Measurements from ENCODE around the gene LIPE. TPM values are rescaled to one million over a fixed set of nuclear protein-coding genes. Genes with fewer than 3 reads are reported as not detected.

LIPE gene
- total RNA-seq, 1 donor from 2014 or later, result 3.9 TPM

- intact Hi-C loops (cut with DNase I), result no loop called here
- no peak overlapping the region for H3K27ac ChIP-seq
- no peaks in the 10 kb centered on the region for H3K4me1 ChIP-seq
- TF ChIP-seq, protein P1, sequence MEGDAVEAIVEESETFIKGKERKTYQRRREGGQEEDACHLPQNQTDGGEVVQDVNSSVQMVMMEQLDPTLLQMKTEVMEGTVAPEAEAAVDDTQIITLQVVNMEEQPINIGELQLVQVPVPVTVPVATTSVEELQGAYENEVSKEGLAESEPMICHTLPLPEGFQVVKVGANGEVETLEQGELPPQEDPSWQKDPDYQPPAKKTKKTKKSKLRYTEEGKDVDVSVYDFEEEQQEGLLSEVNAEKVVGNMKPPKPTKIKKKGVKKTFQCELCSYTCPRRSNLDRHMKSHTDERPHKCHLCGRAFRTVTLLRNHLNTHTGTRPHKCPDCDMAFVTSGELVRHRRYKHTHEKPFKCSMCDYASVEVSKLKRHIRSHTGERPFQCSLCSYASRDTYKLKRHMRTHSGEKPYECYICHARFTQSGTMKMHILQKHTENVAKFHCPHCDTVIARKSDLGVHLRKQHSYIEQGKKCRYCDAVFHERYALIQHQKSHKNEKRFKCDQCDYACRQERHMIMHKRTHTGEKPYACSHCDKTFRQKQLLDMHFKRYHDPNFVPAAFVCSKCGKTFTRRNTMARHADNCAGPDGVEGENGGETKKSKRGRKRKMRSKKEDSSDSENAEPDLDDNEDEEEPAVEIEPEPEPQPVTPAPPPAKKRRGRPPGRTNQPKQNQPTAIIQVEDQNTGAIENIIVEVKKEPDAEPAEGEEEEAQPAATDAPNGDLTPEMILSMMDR (IDR thresholded peaks at IDR 0.05), result no peak
- H3K4me3 ChIP-seq, result no peak overlapping the region
- DNase-seq (no peak), ATAC-seq (no peak)
- H3K27me3 ChIP-seq, result no peaks in the 10 kb centered on the region
- no peaks in the 10 kb centered on the region for H3K9me3 ChIP-seq
- H3K36me3 ChIP-seq, result no peaks in the 10 kb centered on the region
These were observed 16.8 kb downstream of the LIPE start for GRCh38 chr19:42410371-42410770.

DNA sequence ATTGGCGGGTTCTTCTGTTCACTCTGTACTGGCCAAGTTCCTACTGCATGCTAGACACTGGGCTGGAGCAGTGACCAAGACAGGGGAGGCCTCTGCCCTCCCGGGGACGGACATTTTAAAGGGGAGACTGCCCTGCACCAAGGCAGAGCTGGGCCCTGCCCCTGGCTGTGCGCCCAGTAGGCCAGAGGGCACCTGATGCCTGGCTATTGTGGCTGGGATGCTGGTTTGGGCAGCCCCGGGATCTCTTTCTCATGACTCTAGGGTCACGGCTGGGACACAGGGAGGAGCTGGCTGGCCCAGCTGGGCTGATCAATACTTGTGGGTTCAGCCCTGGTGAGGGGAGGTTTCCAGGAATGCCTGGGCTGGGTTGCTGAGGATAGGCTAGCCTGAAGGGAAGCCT, 17.7 kb downstream of the LIPE start:
- Histone ChIP-seq H3K4me3 (no peak overlapping the region), H3K36me3 (no peaks in the 10 kb centered on the region), H3K27ac (no peak overlapping the region), H3K4me1 (no peaks in the 10 kb centered on the region), H3K27me3 (no peaks in the 10 kb centered on the region), H3K9me3 (no peaks in the 10 kb centered on the region)
- TF ChIP-seq, protein P1 (IDR thresholded peaks at IDR 0.05), result no peak
- intact Hi-C loops (cut with DNase I), result no loop called here
- no peak for DNase-seq
- ATAC-seq, result no peak

GRCh38 chr19:42407816-42408175, 19.4 kb downstream of the LIPE start:
- intact Hi-C loops (cut with DNase I), result no loop called here
- DNase-seq (no peak), ATAC-seq (no peak)
- H3K27ac ChIP-seq, result no peak overlapping the region
- H3K4me3 ChIP-seq, result no peak overlapping the region
- no peaks in the 10 kb centered on the region for H3K36me3 ChIP-seq
- TF ChIP-seq, protein P1 (IDR thresholded peaks at IDR 0.05), result no peak
- H3K27me3 ChIP-seq, result no peaks in the 10 kb centered on the region
- H3K4me1 ChIP-seq, result no peaks in the 10 kb centered on the region
- H3K9me3 ChIP-seq, result no peaks in the 10 kb centered on the region

- intact Hi-C loops (cut with DNase I), result no loop called here
These were observed 19.9 kb downstream of the LIPE start for GRCh38 chr19:42407085-42407815.

DNA sequence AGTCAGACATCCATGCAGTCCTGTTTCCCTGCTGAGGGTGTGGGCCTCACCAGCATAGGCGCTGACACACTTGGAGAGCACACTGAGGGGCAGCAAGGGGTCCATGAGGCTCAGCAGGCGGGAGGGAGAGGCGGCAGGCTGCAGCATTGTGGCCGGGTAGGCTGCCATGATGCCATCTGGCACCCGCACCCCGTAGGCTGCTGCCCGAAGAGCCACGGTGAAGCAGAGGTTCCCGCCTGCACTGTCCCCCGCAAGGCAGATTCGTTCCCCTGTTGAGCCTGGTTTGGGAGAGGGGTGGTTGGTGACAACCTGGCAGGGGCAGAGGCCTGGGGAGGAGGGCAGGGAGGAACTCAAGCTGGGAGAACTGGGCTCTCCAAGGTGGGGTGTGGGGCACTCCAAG, 21.1 kb downstream of the LIPE start:
- no peak overlapping the region for H3K27ac ChIP-seq
- H3K27me3 ChIP-seq, result no peaks in the 10 kb centered on the region
- H3K4me3 ChIP-seq, result no peak overlapping the region
- H3K4me1 ChIP-seq, result peaks cover 5% of the 10 kb centered on the region
- ATAC-seq, result no peak
- DNase-seq, result no peak
- no peaks in the 10 kb centered on the region for H3K36me3 ChIP-seq
- intact Hi-C loops (cut with DNase I), result no loop called here
- TF ChIP-seq, protein P1 (IDR thresholded peaks at IDR 0.05), result no peak
- H3K9me3 ChIP-seq, result no peaks in the 10 kb centered on the region

More at GRCh38 chr19:42407085-42407815, 19.9 kb downstream of the LIPE start:
- Histone ChIP-seq H3K9me3 (no peaks in the 10 kb centered on the region), H3K27me3 (no peaks in the 10 kb centered on the region), H3K4me1 (no peaks in the 10 kb centered on the region), H3K4me3 (no peak overlapping the region), H3K27ac (no peak overlapping the region), H3K36me3 (no peaks in the 10 kb centered on the region)
- TF ChIP-seq, protein P1 (IDR thresholded peaks at IDR 0.05), result no peak
- no peak for DNase-seq
- no peak for ATAC-seq

DNA sequence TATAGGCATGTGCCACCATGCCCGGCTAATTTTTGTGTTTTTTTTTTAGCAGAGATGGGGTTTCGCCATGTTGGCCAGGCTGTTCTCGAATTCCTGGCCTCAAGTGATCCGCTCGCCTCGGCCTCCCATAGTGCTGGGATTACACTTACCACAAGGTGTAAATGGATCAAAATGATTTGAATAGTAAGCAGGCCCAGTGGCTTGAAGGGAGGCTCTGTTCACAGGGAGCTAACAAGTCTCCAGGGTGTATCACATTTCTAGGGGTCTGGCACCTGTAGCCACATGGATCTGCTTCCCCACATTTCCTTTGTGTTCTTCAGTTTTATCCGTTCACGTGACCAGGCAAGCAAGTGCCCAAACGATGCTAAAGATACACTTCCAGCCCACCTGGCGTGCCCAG, 23.6 kb downstream of the LIPE start:
- TF ChIP-seq, protein P1 (IDR thresholded peaks at IDR 0.05), result no peak
- H3K36me3 ChIP-seq, result no peaks in the 10 kb centered on the region
- H3K4me1 ChIP-seq, result peaks cover 7% of the 10 kb centered on the region
- no peaks in the 10 kb centered on the region for H3K9me3 ChIP-seq
- no peak for DNase-seq
- intact Hi-C loops (cut with DNase I), result no loop called here
- H3K27me3 ChIP-seq, result no peaks in the 10 kb centered on the region
- no peak overlapping the region for H3K27ac ChIP-seq
- ATAC-seq, result no peak
- no peak overlapping the region for H3K4me3 ChIP-seq

Measured in upper lobe of right lung (tissue), 1 donor.